Sigmoid colon (tissue), 4 donors: ENCODE data around the gene ZNF385A.

Experiments used
- CTCF ChIP-seq, 4 experiments: fragments of 450-650 bp in 3 of 4; fragments of 200-600 bp in 1 of 4; IDR thresholded peaks; one replicate each; pipeline ENCODE4 v1.5.1; 2016 to 2019; ENCODE audit warnings: antibody characterized with exemption in 4 of 4, mild to moderate bottlenecking in 3 of 4, moderate library complexity in 2 of 4
- EP300 ChIP-seq, 4 donors: sonication (generic); formaldehyde crosslinking; IDR thresholded peaks; one replicate each; pipeline ENCODE4 v1.6.1; 2017; ENCODE audit warnings: antibody characterized with exemption in 4 of 4

DNA sequence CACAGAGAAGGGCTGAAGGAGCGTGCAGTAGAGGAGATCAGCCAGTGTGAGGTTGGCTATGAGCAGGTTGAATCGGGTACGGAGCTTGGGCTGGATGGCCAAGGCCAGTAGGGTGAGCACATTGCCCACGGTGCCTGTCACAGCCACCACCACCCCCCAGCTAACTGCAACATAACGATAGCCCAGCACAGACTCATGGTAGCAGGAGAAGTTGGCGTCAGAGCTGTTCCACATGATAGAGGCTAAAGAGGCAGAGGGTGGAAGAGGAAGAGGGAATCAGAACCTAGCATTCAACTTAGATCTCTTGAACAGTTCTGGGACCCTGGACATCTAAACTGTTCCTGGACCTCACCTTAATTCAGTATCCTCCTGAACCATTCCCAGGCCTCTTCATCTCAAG is 20.9 kb downstream of the ZNF385A start:
- no peak for TF ChIP-seq EP300 (IDR thresholded peaks at IDR 0.05)
- TF ChIP-seq CTCF (IDR thresholded peaks at IDR 0.05), result no peak
